ENCODE measurements around the gene TNS2. TPM values are rescaled to one million over a fixed set of nuclear protein-coding genes. Genes with fewer than 3 reads are reported as not detected.

TNS2 gene
- polyA plus RNA-seq, 5 donors, result 96.5 to 138 (median 126) TPM

GRCh38 chr12:53056296-53056695 lies 6.4 kb downstream of the TNS2 start:
- no peak for DNase-seq

GRCh38 chr12:53056901-53057300 lies 7.0 kb downstream of the TNS2 start:
- DNase-seq, result no peak

- DNase-seq, result no peak
Measured at GRCh38 chr12:53057816-53058500, 8.1 kb downstream of the TNS2 start.

GRCh38 chr12:53058674-53059433 lies 9.0 kb downstream of the TNS2 start:
- no peak for DNase-seq

- DNase-seq, result no peak
Measured at GRCh38 chr12:53059434-53060063, 9.7 kb downstream of the TNS2 start.

GRCh38 chr12:53060064-53060720 lies 10.3 kb downstream of the TNS2 start:
- DNase-seq, result no peak

GRCh38 chr12:53060721-53061276 lies 10.9 kb downstream of the TNS2 start:
- DNase-seq, result no peak

GRCh38 chr12:53061404-53062010 lies 11.6 kb downstream of the TNS2 start:
- no peak for DNase-seq

GRCh38 chr12:53062011-53062961 lies 12.4 kb downstream of the TNS2 start:
- no peak for DNase-seq

- no peak for DNase-seq
Measured at GRCh38 chr12:53062977-53063707, 13.3 kb downstream of the TNS2 start.

GRCh38 chr12:53063708-53064612 lies 14.1 kb downstream of the TNS2 start:
- DNase-seq, result no peak

GRCh38 chr12:53064613-53065436 lies 15.0 kb downstream of the TNS2 start:
- no peak for DNase-seq

- DNase-seq, result no peak
Measured at GRCh38 chr12:53065470-53065869, 15.6 kb downstream of the TNS2 start.

- no peak for DNase-seq
Measured at GRCh38 chr12:53065975-53066931, 16.4 kb downstream of the TNS2 start.

GRCh38 chr12:53067074-53067992 lies 17.5 kb downstream of the TNS2 start:
- no peak for DNase-seq
